GM18499 (cell line): ENCODE results near the gene AP1S1.

ENCODE experiments used
- ATAC-seq: cut with Tn5 transposase; IDR thresholded peaks from one replicate; pipeline ENCODE4 v1.9.1; 2021; ENCODE audit warnings: moderate number of reproducible peaks; ENCODE audit not compliant: insufficient read depth, unreplicated experiment

The AP1S1 gene

DNA sequence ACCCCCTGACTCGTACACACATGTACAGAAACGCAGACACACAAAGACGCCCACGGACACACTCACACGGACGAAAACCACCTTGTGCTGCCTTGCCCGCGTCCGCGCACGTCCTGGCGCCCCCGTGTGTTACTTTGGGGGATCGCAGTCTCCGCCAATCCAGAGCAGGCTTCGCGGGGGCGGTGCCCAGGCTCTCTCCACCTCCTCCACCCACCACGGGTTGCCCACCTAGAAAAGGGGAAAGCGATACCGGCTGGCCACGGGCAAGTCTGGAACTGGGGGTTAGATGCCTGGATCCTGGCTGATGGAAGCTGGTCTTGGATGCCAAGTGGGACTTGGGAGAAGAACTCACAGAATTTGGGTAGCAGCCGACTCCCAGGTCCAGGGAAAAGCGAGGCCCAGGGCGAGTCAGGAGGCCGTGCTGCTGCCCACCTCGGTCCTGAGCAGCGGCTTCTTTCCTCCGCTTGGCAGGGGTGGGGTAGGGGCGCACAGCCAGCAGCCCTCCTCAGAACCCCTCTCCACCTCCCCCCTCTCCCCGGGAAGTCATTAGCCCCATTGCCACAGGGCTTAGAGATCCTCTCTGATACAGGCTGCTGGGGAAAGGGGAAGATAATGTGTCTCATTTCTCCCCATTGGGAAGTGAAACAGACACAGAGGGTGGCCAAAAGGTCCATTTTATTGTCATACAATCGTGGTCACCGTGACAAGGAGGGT lies 15.7 kb downstream of the AP1S1 start:
- no peak for ATAC-seq

DNA sequence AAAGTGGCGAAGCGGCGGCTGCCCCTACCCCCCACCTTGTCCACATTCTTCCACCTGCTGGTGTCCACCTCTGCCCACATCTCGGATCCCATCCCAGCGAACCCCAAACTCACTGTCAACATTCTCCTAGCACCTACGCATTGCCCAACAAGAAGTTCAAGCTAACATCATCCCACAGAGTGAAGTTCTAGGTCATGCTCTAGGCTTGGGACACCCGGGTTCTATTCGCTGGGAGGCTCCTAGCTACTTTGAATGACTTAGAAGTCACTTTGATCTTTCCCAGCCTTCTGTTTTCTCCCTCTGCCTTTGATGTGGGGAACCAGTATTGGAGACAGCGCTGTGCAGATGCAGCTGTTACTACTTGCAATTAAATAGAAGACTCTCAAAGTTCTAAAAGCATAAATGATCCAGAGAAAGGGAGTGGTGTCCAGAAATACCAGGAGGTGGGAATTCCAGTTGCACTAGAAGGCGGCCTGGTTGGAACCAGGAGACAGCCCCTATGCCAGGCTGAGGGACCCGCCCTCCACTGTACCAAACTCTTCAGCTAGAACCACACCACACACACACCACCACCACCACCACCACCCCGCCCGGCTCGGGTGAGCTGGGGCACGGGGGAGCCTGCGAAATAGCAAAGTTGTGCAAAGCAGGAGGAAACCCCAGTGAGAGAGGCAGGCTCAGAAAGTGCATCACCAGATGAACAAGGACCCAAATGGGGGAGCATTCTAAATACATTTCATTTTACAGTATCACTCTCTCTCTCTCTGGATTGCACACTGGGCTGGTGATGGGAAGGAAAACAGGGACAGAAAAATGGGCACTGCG lies 16.6 kb downstream of the AP1S1 start:
- ATAC-seq: no peak

DNA sequence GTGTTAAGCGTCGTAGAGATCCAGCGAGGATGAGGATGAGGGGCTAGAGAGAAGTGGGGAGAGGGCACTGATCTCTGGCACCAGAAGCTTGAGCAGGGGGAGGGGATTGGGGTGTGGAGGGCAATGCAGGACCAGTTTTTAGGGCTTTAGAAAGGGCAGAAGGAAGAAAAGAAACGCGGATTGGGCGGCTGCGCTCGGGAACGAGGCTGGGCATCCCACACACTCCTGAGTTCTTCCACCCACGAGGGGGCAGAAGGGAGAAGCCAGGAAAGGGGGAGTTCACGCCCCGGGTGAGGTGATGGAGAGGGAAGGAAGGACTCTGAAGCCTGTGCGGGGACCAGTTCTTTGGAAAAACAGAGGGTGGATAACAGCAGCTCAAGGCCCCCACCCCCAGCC lies 17.2 kb downstream of the AP1S1 start:
- no peak for ATAC-seq

DNA sequence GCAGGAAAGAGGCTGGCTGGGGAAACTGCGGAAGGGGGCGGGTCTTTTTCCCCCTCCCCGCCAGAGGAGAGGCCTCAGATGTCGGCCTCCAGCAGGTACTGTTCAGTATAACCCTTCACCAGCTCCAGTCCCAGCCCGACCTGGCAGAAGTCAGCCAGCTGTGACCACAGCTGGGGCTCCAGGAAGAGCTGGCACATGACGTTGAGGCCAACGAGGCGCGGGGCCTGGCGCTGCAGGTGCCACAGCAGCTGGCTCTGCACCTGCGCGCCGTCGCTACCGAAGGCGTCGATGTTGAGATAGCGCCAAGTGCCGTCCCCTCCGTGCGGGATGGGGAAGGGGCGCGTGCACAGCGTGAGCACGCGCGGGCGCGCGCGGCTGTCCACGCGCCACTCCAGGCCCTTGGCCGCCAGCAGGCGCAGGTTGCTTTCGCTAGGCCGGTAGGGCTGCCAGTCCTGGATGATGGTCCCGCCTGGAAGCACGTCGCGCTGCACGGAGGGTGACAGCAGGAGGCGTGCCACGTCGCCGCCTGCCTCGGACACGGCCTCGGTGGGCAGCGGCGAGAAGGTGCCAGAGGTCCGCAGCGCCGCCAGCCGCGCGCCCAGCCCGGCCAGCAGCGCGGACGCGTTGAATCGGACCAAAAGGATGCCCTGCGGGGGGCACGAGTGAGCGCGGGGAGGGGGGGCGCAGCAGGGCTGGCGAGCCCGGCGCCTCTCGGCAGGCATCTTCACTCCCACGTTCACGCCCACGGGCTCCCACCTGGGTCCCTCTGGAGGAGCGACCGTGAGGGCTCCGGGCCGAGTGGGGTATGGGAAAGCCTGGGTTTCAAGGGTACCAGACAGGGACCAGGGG lies 18.0 kb downstream of the AP1S1 start:
- no peak for ATAC-seq

DNA sequence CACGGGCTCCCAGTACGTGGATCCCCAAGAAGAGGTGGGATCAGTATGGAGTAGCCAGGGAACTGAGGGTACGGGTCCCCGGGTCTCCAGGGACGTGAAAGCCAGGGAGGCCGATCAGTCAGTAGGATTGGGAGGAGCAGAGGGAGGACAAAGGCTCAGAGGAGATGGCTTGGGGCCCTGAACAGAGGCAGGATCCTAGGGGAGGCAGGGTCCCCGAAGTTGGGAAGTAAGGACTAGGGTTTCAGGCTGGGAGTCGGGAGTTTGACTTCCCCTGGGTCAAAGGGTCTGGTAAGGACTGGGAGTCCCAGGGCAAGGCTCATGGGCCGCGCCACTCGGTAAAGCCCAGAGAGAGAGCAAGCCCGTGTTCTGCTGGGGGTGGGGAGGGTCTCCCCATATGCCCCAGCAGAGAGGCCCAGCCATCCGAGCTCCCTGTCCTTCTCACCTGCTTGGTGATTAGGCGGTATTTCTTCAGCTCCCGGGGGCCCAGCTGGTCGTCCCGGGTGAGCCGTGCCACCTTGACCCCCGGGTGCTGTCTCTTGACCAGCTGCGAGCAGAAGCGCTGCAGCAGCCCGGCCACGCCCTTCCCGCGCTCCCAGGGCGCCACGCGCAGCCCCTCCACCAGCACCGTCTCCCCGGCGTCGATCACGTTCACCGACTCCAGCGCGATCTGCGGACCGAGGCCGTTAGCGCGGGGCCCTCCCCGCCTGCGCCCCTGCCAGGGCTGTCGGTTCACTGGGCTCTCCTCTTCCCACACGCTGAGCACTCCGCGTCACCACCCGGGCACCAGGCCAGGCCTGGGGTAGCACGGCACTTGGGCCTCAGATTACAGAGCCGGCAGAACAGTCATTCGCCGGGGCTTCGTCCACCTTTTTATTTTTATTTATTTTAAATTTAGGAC lies 18.8 kb downstream of the AP1S1 start:
- ATAC-seq: no peak

DNA sequence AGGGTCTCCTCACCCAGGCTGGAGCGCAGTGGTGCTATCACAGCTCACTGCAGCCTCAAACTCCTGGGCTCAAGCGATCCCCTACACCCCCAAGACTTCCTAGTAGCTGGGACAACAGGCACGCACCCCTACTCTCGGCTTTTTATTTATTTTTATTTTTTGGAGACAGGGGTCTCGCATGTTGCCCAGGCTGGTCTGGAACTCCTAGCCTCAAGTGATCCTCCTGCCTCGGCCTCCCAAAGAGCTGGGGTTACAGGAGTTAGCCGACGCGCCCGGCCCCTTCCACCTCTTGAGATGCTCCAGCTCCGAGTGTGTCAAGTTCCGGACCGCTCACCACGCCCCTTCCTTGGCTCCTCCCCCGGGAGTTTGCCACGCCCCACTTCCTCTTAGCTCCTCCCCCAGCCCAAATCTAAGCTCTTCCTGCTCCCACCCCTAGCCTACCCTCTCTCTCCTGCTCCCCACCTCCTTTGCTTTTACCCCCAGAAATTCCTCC lies 19.5 kb downstream of the AP1S1 start:
- ATAC-seq: no peak

DNA sequence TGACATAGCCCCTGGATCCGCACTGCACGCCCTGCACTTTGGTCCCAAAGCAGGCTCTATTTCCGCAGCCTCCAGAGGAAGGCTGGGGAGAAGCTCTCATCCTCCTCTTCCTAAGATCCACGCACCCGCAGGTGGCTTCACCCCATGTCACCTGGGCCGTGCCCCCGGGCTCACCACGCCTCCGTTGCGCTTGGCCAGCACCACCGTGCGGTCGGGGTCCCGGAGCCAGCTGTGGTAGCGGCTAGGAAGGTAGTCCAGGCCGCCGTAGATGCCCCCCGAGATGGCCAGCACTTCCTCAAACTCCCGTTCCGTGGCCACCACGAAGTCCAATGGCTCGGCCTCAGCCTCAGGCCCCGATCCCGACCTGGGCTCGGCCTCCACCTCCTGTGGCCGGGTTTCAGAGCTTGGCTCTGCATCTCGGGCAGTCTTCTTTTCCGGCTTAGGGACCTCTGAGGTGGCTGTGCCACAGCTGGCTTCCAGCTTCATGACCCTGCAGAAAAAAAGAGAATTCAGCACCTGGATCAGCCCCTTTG lies 20.1 kb downstream of the AP1S1 start:
- no peak for ATAC-seq

DNA sequence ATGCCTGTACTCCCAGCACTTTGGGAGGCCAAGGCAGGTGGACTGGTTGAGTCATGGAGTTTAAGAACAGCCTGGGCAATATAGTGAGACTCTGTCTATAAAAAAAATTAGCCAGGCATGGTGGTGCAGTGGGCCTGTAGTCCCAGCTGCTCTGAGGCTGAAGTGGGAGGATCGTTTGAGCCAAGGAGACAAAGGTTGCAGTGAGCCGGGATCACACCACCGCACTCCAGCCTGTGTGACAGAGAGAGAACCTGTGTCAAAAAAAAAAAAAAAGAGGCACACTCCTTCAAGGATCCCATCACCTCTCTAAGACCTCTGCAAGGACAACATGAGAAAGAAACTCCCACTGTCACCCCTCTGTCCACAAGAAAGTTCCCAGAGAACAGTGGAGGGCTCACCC lies 21.4 kb downstream of the AP1S1 start:
- ATAC-seq: no peak

DNA sequence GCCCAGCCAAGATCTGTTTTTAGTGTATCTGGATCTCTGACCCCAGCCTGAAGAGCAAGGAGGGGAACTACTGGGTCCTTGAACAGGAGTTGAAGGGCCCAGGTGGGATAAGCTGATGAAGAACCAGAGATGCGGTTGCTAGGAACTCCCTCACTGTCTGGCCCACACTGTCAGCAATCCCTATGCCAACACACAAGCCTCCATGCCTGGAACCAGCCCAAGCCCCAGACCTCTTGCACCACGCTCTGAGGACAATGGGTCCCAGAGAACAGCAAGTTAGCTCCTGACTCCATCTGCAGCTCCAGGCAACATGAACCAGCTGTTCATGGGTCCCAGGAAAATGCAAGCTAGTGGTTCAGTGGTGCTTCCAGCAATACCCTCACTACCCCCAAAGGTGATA lies 23.4 kb downstream of the AP1S1 start:
- no peak for ATAC-seq

DNA sequence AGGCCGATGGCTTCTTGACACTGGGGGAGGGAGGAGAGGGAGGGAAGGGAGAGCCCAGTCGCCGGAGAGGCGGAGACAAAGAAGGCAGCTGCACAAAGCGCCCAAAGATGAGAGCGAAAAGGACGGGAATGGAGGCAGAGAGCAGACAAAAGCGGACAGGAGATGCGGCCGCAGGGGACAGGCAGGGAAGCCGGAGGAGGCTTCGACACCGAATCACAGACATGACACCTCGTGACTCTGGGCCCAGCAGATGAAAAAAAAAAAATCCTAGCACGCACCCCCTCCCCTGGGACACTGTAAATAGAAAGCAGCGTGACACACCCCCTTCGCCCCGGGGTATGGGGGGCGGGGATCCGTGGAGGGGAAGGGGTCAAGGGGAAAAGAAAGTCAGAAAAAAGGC lies 24.8 kb downstream of the AP1S1 start:
- ATAC-seq: no peak

DNA sequence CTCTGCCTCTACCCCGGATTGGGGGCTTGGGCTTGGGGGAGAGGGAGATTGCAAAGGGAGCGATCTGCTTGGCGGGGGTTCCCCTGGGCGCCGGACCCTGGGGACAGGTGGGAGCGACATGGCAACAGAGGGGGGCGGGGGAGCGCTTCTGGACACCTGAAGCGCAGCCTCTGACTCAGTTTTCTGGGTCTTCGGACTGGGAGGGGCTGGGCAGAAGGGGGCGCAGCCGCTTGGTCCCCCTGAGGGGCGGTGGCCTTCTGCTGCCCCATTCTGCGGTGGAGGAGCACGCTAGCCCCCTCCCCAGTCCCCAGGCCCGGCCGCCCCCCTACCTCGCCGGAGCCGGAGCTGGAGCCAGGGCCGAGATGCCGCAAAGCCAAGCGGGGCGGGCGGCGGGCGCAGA lies 25.4 kb downstream of the AP1S1 start:
- no peak for ATAC-seq

DNA sequence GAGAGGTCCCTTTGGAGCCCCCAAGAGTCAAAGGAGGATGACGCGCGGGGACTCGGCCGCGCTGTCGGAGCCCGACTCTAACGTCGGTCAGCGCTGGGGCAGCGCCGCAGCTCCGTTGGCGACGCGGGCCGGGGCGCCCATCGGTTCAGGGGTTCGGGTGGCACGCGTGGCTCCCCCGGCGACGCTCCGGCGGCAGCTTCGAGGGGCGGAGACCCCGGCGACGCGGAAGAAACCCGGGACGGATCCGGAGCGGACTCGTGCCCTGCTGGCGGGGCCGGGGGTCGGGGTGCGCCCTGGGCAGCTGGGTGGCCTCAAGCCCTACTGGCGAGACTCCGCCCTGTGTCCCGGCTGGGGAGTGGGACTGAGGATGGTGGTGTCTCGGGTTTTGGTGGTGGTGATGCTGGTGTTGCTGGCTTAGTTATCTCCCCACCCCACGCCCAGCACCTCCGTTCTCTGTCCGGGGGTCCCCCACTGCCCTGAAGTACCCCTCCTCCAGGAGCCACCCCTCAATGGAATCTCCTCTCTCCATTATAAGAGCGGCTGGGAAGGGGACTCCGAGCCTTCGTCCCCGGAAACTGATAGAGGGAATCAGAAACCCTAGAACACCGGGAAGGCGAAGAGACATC lies 26.0 kb downstream of the AP1S1 start, which contains the start of gene NAT16:
Gene NAT16 (minus strand): TSS at position 164 of the 626 bp plus-strand sequence. CDS start 5,486 bp downstream, outside the sequence.
- ATAC-seq: no peak

DNA sequence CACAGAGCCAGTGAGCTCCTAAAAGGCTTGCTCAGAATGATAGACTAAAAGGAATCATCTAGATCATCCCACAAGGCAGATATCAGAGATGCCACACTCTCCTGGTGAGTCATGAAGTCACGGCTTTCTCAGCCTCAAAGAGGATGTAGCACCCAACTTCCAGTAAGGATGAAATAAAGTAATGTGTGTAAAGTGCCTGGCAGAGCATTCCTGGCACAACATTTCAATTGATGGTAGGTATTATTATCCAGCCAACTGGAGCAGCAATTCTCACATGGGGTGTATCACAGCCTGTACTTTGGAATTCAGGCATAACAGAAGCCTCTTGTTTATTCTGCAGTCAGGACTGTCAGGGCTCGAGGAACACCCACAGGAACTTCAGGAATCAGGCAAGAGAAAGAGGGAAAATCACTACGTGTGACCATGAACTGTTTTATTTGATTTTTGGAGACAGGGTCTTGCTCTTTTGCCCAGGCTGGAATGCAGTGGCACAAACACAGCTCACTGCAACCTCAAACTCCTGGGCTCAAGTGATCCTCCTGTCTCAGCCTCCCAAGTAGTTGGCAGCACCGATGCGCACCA lies 31.1 kb downstream of the AP1S1 start:
- no peak for ATAC-seq

DNA sequence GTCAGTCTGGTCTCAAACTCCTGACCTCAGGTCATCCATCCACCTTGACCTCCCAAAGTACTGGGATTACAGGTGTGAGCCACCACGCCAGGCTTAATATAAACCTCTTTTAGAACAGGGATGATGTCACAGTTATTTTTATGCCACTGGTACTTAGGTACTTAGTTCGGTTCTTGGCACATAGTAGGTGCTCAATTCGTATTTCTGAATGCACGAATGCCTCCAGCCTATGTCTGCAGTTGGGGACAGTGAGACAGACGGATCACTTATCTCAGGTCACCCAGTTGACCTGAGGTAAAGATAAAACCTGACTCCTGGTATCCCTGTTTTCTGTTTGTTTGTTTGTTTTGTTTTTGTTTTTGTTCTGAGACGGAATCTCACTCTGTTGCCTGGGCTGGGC lies 31.9 kb downstream of the AP1S1 start:
- ATAC-seq: no peak

DNA sequence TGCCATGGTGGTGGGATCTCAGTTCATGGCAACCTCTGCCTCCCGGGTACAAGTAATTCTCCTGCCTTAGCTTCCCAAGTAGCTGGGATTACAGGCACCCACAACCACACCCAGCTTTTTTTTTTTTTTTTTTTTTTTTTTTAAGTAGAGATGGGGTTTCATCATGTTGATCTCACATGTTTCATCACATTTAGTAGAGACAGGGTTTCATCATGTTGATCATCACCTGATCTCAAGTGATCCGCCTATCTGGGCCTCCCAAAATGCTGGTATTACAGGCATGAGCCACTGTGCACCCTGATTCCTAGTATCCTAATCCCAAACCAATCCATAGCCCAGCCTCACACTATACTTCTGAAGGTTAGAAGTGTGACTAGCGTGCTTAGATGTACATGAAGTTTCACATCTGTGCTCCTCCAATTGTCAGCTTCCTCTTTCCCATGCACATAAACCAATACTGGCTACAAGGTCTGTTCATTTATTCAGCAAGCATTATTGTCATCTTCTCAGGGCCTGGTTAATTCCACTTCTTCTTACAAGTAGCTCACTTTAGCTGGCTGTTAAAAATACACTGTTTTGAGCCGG lies 32.7 kb downstream of the AP1S1 start:
- ATAC-seq: no peak

DNA sequence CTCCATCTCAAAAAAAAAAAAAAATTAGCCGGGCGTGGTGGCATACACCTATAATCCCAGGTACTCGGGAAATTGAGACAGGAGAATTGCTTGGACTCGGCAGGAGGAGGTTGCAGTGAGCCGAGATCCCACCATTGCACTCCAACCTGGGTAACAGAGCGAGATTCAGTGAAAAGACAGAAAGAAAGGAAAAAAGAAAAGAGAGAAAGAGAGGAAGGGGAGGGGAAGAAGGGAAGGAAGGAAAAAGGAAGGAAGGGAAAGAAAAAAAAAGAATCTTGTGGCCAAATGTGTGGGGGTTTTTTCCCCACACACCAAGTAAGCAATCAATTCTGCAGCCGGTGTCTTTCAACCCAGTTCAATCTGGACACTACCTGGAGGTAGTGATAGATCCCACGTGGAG lies 34.8 kb downstream of the AP1S1 start:
- ATAC-seq: no peak

DNA sequence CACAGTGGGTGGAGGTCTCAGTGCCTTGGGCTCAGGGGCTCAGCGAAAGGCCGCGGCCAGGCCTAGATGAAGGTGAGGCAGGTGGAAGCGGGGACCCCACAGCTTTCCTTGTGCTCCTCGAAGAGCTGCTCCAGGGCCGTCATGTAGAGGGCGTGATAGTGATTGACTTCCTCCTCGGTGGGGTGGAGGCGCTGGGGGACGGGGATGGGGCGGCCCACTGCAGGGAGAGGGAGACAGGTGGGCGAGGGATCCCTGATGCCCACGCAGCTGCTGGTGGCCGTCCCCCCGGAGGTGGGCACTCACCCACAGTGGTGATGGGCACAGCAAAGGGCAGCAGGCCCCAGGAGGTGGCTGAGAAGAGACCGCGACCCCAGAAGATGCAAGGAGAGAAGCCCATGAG lies 41.6 kb downstream of the AP1S1 start:
- ATAC-seq: no peak

DNA sequence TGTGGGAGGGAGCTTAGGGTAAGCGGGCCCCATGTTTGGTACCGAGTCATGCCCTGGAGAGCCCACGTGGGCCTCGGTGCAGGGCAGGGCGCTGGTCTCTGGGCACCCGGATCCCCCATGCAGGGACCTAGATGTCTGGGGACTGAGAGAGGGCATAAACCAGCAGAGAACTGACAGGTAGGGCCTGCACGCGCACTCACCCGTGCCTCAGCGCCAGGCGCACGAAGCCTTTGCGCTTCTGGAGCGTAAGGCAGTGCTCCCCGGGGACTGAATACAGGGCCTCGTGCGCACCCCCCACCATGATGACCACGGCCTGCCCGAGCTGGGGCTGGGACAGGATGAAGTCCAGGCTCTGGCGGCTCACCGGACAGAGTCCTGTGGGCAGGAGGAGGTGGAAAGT lies 43.7 kb downstream of the AP1S1 start:
- no peak for ATAC-seq
